K562 (cell line): ENCODE data around the gene HEXD. TPM values are rescaled to one million over a fixed set of nuclear protein-coding genes. Genes with fewer than 3 reads are reported as not detected.

Source experiments
- ATAC-seq: fragments of 200-7000 bp; cut with Tn5 transposase; 3 replicates; pipeline ENCODE4 v1.9.1; 2020; ENCODE audit warnings: moderate library complexity
- BruUV-seq: library from RNA; stranded (reverse); fragments of 400-500 nt; replicated peaks from 2 replicates; lab custom pipeline; 2021; lab: Mats Ljungman, UMichigan
- CTCF ChIA-PET: fragments of 300-600 bp; formaldehyde crosslinking; extraction: SDS; loops from one replicate; lab custom pipeline; 2021; ENCODE audit warnings: low intra/inter-chr PET ratio; lab: Yijun Ruan, JAX
- POLR2A ChIA-PET: fragments of 300-600, 350-650 bp; sonication (Branson Sonifier 250); formaldehyde crosslinking; extraction: SDS; loops from one replicate; lab custom pipeline; 2021; ENCODE audit warnings: antibody characterized with exemption, inconsistent platforms; lab: Yijun Ruan, JAX
- DNase-seq, 4 experiments: peaks; one replicate each; pipeline versions ENCODE4 v3.0.0 to v3.0.0-alpha.2; 2011 to 2018; ENCODE audit warnings: low spot score in 3 of 4, mixed read lengths in 3 of 4; ENCODE audit errors: extremely low read depth in 1 of 4
- FAIRE-seq: peaks from 2 replicates; lab custom pipeline; 2011; peaks lifted over from hg19 to GRCh38; lab: Jason Lieb, UNC
- H2AFZ ChIP-seq: 2 replicates; pipeline ENCODE4 v1.6.0; 2011; ENCODE audit warnings: low read depth, low read length, control low read depth, inconsistent platforms
- H3K27ac ChIP-seq: fragments of 200-600 bp; 3 replicates; pipeline ENCODE4 v1.8.0; 2011; ENCODE audit warnings: low read depth, mild to moderate bottlenecking, control low read depth, inconsistent platforms, low read length, moderate library complexity, mixed read lengths; ENCODE audit errors: extremely low read depth
- H3K27me3 ChIP-seq, 2 experiments: fragments of 300-600 bp in 1 of 2; 2 replicates in 1 of 2; 3 replicates in 1 of 2; pipeline versions ENCODE4 v1.6.0 to v1.8.0; 2011; ENCODE audit warnings: inconsistent platforms in 2 of 2, low read length in 2 of 2, mild to moderate bottlenecking in 1 of 2, mixed read lengths in 1 of 2, moderate library complexity in 1 of 2; ENCODE audit not compliant: control insufficient read depth in 2 of 2, insufficient read depth in 2 of 2
- H3K36me3 ChIP-seq: fragments of 300-600 bp; 3 replicates; pipeline ENCODE4 v1.8.0; 2011; ENCODE audit warnings: mild to moderate bottlenecking, low read length, inconsistent platforms; ENCODE audit not compliant: control insufficient read depth, insufficient read depth
- H3K4me1 ChIP-seq, 2 experiments: fragments of 200-600 bp in 1 of 2; replicated peaks in 1 of 2; 2 replicates in 1 of 2; 3 replicates in 1 of 2; pipeline versions ENCODE4 v1.5.1 to v1.8.0; 2011; ENCODE audit warnings: inconsistent platforms in 2 of 2, low read length in 2 of 2, mild to moderate bottlenecking in 1 of 2, mixed read lengths in 1 of 2, moderate library complexity in 1 of 2; ENCODE audit not compliant: control insufficient read depth in 2 of 2, insufficient read depth in 2 of 2
- H3K4me2 ChIP-seq: 2 replicates; pipeline ENCODE4 v1.6.1; 2011; ENCODE audit warnings: low read length, control low read depth, inconsistent platforms, mixed read lengths; ENCODE audit not compliant: insufficient read depth
- H3K4me3 ChIP-seq: fragments of 200-600 bp; sonication (generic), shearing (Covaris generic); 2 replicates; pipeline ENCODE4 v1.5.1; 2016; ENCODE audit warnings: control low read depth, inconsistent platforms
- H3K79me2 ChIP-seq: fragments of 200-600 bp; 3 replicates; pipeline ENCODE4 v1.8.0; 2011; ENCODE audit warnings: low read length, inconsistent platforms; ENCODE audit not compliant: control insufficient read depth, insufficient read depth
- H3K9ac ChIP-seq, 2 experiments: 2 replicates each; pipeline versions ENCODE4 v1.6.0 to v1.6.1; 2011; ENCODE audit warnings: low read depth in 2 of 2, low read length in 2 of 2, control low read depth in 1 of 2, inconsistent platforms in 1 of 2, mild to moderate bottlenecking in 1 of 2, mixed read lengths in 1 of 2; ENCODE audit not compliant: insufficient read depth in 1 of 2
- H3K9me1 ChIP-seq: one replicate; pipeline ENCODE4 v1.6.0; 2011; ENCODE audit warnings: inconsistent platforms, mild to moderate bottlenecking, low read length, moderate library complexity; ENCODE audit not compliant: control insufficient read depth, insufficient read depth
- H3K9me3 ChIP-seq: replicated peaks from 2 replicates; pipeline ENCODE4 v1.5.1; 2011; ENCODE audit warnings: low read depth, low read length, inconsistent platforms; ENCODE audit not compliant: control insufficient read depth, insufficient read depth
- H4K20me1 ChIP-seq: replicated peaks from 2 replicates; pipeline ENCODE4 v1.6.1; 2011; ENCODE audit warnings: low read length, inconsistent platforms, mixed read lengths; ENCODE audit not compliant: control insufficient read depth, insufficient read depth
- CREM ChIP-seq: IDR thresholded peaks from 2 replicates; pipeline ENCODE4 v1.6.1; 2014; ENCODE audit warnings: antibody characterized with exemption, low read depth
- HDAC2 ChIP-seq: fragments of 450-650 bp; IDR thresholded peaks from 2 replicates; pipeline ENCODE4 v1.6.1; 2016; ENCODE audit warnings: mild to moderate bottlenecking
- ZNF77 ChIP-seq: fragments of 250-450 bp; sonication (Bioruptor Pico); IDR thresholded peaks from 2 replicates; pipeline ENCODE4 v1.5.0; 2020
- WGBS: fragments of 100-300 bp; shearing (Covaris generic); methylation state at CpG from one replicate; pipeline ENCODE4 v1.1.6; 2016; ENCODE audit warnings: low coverage, mixed read lengths; ENCODE audit not compliant: insufficient coverage; ENCODE audit errors: missing lambda C conversion rate; 5-methylcytosine and 5-hydroxymethylcytosine counted together
- in situ Hi-C: fragments of 300-500 bp; cut with MboI; formaldehyde crosslinking; loops from 4 replicates; pipeline ENCODE4 v1.15.0; 2018; ENCODE audit warnings: inconsistent platforms, mixed read lengths
- intact Hi-C: fragments of 100-400 bp; cut with micrococcal nuclease; formaldehyde crosslinking; loops from 2 replicates; pipeline ENCODE4 v1.14.2; 2022
- polyA plus RNA-seq, 8 experiments: library from polyadenylated mRNA; depleted of rRNA in 4 of 8; stranded (reverse) in 5 of 8; unstranded in 3 of 8; fragments of >200 nt; fragmentation: Nextera tagmentation in 2 of 8; fragmentation: Illumina TruSeq in 1 of 8; extraction: Ambion mirVana in 2 of 8; extraction: Trizol in 1 of 8; gene quantifications; 2 replicates each; pipeline versions ENCODE4 v1.2.1 to v1.2.3, GENCODE V29; 2011 to 2014; ENCODE audit warnings: inconsistent platforms in 1 of 8, missing spikeins in 1 of 8
- total RNA-seq, 7 experiments: library from RNA; depleted of rRNA in 6 of 7; stranded (reverse); fragments of >200 nt in 6 of 7; fragmentation: Illumina TruSeq in 2 of 7; extraction: Trizol in 2 of 7; gene quantifications; 2 replicates each; pipeline versions ENCODE4 v1.2.1 to v1.2.3, GENCODE V29; 2011 to 2021; ENCODE audit warnings: low replicate concordance in 1 of 7
- TF ChIP-seq, protein P1 (sequence below): fragments of 450-650 bp; IDR thresholded peaks from 2 replicates; pipeline ENCODE4 v1.6.1; 2018; ENCODE audit not compliant: partially characterized antibody

HEXD gene
- total and polyA plus RNA-seq, 9 of the 15 experiments (the other 6 are each of a cell fraction or from before 2014, with no cell fraction given) = 1.0 to 25.3 (median 10.0) TPM

DNA sequence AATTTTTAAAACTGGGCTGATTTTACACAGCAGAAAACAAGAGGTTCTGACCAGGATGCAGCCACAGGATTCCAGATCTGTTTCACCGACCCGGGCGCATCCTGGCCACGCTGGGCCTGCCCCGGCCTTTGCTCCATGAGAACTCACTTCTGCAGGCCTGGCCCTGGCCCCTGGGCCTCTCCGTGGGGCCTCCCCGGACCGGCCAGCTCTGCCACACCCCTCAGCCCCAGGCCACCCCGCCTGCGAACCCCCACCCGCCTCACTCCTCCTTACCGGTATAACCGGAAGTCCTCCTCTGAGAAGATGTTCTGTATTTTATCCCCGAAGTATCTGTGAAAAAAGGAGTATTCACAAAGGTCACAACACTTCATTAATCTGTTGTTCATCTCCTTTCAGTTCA is 13.1 kb upstream of the HEXD start:
- FAIRE-seq = no peak
- no peaks in the 10 kb centered on the region for H3K27me3 ChIP-seq
- H3K4me2 ChIP-seq = no peak overlapping the region
- no TSS peak for BruUV-seq
- ATAC-seq = no peak
- intact Hi-C loops = no loop called here
- H3K9ac ChIP-seq = no peak overlapping the region
- H3K36me3 ChIP-seq = peaks cover 35% of the 10 kb centered on the region; the same call in 1 of the 3 replicates
- H3K9me1 ChIP-seq = peaks cover 1% of the 10 kb centered on the region
- WGBS = 89% methylated on average over 7 of the region's 14 CpGs
- DNase-seq = no peak
- in situ Hi-C loops = no loop called here
- peaks cover 0 to 10% of the 10 kb centered on the region in 2 experiments; a peak in 1 of 5 replicates for H3K4me1 ChIP-seq
- CTCF ChIA-PET = no interaction called here
- POLR2A ChIA-PET = interaction anchor here (0.7 kb wide), 1 partner anchor 10 kb away, joined by 3 read pairs; no protein-coding TSS in a partner anchor
- peaks cover 2% of the 10 kb centered on the region; the same call in 1 of the 3 replicates for H3K79me2 ChIP-seq
- H3K27ac ChIP-seq = no peak overlapping the region
- no peak overlapping the region for H2AFZ ChIP-seq
- no peaks in the 10 kb centered on the region for H3K9me3 ChIP-seq
- H3K4me3 ChIP-seq = no peak overlapping the region
- TF ChIP-seq ZNF77 (CRISPR knock-in tag) (no peak), HDAC2 (no peak), CREM (no peak)
- TF ChIP-seq, protein P1, sequence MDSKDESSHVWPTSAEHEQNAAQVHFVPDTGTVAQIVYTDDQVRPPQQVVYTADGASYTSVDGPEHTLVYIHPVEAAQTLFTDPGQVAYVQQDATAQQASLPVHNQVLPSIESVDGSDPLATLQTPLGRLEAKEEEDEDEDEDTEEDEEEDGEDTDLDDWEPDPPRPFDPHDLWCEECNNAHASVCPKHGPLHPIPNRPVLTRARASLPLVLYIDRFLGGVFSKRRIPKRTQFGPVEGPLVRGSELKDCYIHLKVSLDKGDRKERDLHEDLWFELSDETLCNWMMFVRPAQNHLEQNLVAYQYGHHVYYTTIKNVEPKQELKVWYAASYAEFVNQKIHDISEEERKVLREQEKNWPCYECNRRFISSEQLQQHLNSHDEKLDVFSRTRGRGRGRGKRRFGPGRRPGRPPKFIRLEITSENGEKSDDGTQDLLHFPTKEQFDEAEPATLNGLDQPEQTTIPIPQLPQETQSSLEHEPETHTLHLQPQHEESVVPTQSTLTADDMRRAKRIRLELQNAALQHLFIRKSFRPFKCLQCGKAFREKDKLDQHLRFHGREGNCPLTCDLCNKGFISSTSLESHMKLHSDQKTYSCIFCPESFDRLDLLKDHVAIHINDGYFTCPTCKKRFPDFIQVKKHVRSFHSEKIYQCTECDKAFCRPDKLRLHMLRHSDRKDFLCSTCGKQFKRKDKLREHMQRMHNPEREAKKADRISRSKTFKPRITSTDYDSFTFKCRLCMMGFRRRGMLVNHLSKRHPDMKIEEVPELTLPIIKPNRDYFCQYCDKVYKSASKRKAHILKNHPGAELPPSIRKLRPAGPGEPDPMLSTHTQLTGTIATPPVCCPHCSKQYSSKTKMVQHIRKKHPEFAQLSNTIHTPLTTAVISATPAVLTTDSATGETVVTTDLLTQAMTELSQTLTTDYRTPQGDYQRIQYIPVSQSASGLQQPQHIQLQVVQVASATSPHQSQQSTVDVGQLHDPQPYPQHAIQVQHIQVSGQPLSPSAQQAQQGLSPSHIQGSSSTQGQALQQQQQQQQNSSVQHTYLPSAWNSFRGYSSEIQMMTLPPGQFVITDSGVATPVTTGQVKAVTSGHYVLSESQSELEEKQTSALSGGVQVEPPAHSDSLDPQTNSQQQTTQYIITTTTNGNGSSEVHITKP = no peak
- no peaks in the 10 kb centered on the region for H4K20me1 ChIP-seq
